Smooth muscle cell of the pulmonary artery (primary cell): ENCODE data around the gene IL10. TPM values are rescaled to one million over a fixed set of nuclear protein-coding genes. Genes with fewer than 3 reads are reported as not detected.

ENCODE experiments used
- total RNA-seq: library from RNA; depleted of rRNA; stranded (reverse); fragments of >200 nt; gene quantifications from 2 replicates; pipeline ENCODE4 v1.2.3, GENCODE V29; 2014

Gene IL10
- not detected in 2 replicates for total RNA-seq

GRCh38 chr1:206772243-206772937 lies at the start of gene IL10:
IL10 (minus strand) TSS chr1:206772494; CDS start chr1:206772435, 59 bp downstream.

GRCh38 chr1:206770531-206771337 lies 1.6 kb downstream of the IL10 start, which contains the start of gene IL19:
IL19 (plus strand) TSS chr1:206770773; CDS start chr1:206836663, 65,890 bp downstream.

Other genes starting within 250 kb of the IL10 start
- 51.2 and 58.2 TPM in 2 replicates for gene EIF2D, start 160.0 kb downstream of the IL10 start, total RNA-seq
- 22.3 and 28.2 TPM in 2 replicates for gene DYRK3, start 137.0 kb downstream of the IL10 start, total RNA-seq
- 51.2 and 57.7 TPM in 2 replicates for gene MAPKAPK2, start 87.6 kb downstream of the IL10 start, total RNA-seq
- gene IL19, start 1.7 kb downstream of the IL10 start, total RNA-seq, result not detected in 2 replicates
- gene IL20, start 93.1 kb upstream of the IL10 start, total RNA-seq, result not detected in 2 replicates
- not detected in 2 replicates for gene IL24, start 124.9 kb upstream of the IL10 start, total RNA-seq
- gene FCMR, start 149.4 kb upstream of the IL10 start, total RNA-seq, result 0.13 TPM in 1 of 2 replicates, not detected in the other
- gene PIGR, start 174.0 kb upstream of the IL10 start, total RNA-seq, result not detected in 2 replicates
- gene FCAMR, start 198.0 kb upstream of the IL10 start, total RNA-seq, result not detected in 2 replicates